SK-N-SH treated with all-trans-retinoic acid at 6 μM for 48 hours (cell line): Measurements from ENCODE around the gene MIER1.
"Not testable (repeated sequence)": the region's sequence is repeated elsewhere in the genome, so short reads cannot be mapped to it uniquely, and the experiment has no call there.

ENCODE experiments used
- ATAC-seq: fragments of 200-7000 bp; cut with Tn5 transposase; 3 replicates; pipeline ENCODE4 v1.9.1; 2020; ENCODE audit warnings: mild to moderate bottlenecking, moderate library complexity
- ARNTL ChIP-seq: fragments of 450-650 bp; formaldehyde crosslinking; IDR thresholded peaks from 2 replicates; pipeline ENCODE4 v1.5.0; 2020; ENCODE audit warnings: low read depth, mild to moderate bottlenecking, moderate library complexity, borderline replicate concordance
- BACH2 ChIP-seq: fragments of 250-450 bp; sonication (Bioruptor Pico); IDR thresholded peaks from 2 replicates; pipeline ENCODE4 v1.9.0; 2021; ENCODE audit warnings: mild to moderate bottlenecking, borderline replicate concordance
- CSDC2 ChIP-seq: fragments of 250-450 bp; sonication (Bioruptor Pico); IDR thresholded peaks from 2 replicates; pipeline ENCODE4 v1.5.0; 2020; ENCODE audit warnings: mild to moderate bottlenecking, moderate library complexity
- ESRRG ChIP-seq: fragments of 250-450 bp; sonication (Bioruptor Pico); IDR thresholded peaks from 2 replicates; pipeline ENCODE4 v1.6.1; 2021; ENCODE audit warnings: mild to moderate bottlenecking
- GLIS3 ChIP-seq: fragments of 250-450 bp; sonication (Bioruptor Pico); IDR thresholded peaks from 2 replicates; pipeline ENCODE4 v1.5.0; 2020; ENCODE audit warnings: mild to moderate bottlenecking, moderate library complexity
- ISL1 ChIP-seq: fragments of 250-450 bp; sonication (Bioruptor Pico); IDR thresholded peaks from 2 replicates; pipeline ENCODE4 v2.1.2; 2022; ENCODE audit warnings: mild to moderate bottlenecking, moderate library complexity
- OSR1 ChIP-seq: fragments of 250-450 bp; sonication (Bioruptor Pico); IDR thresholded peaks from 2 replicates; pipeline ENCODE4 v1.8.0; 2022; ENCODE audit warnings: moderate library complexity, mild to moderate bottlenecking, inconsistent platforms
- PPARA ChIP-seq: fragments of 250-450 bp; sonication (Bioruptor Pico); IDR thresholded peaks from 2 replicates; pipeline ENCODE4 v1.5.0; 2020; ENCODE audit warnings: mild to moderate bottlenecking, borderline replicate concordance
- RARB ChIP-seq: fragments of 250-450 bp; sonication (Bioruptor Pico); IDR thresholded peaks from 2 replicates; pipeline ENCODE4 v1.8.0; 2021; ENCODE audit warnings: mild to moderate bottlenecking, moderate library complexity
- SNAI2 ChIP-seq: fragments of 250-450 bp; sonication (Bioruptor Pico); IDR thresholded peaks from 2 replicates; pipeline ENCODE4 v1.5.0; 2020; ENCODE audit warnings: mild to moderate bottlenecking, moderate library complexity
- TCF4 ChIP-seq: fragments of 250-450 bp; sonication (Bioruptor Pico); IDR thresholded peaks from 2 replicates; pipeline ENCODE4 v1.8.0; 2021; ENCODE audit warnings: mild to moderate bottlenecking, moderate library complexity, borderline replicate concordance
- TOX ChIP-seq: fragments of 250-450 bp; sonication (Bioruptor Pico); IDR thresholded peaks from 2 replicates; pipeline ENCODE4 v1.8.0; 2021; ENCODE audit warnings: mild to moderate bottlenecking, moderate library complexity, borderline replicate concordance
- ZC3H10 ChIP-seq: fragments of 250-450 bp; sonication (Bioruptor Pico); IDR thresholded peaks from 2 replicates; pipeline ENCODE4 v1.5.1; 2021; ENCODE audit warnings: mild to moderate bottlenecking, moderate library complexity
- ZFP3 ChIP-seq: fragments of 250-450 bp; sonication (Bioruptor Pico); IDR thresholded peaks from 2 replicates; pipeline ENCODE4 v1.5.0; 2020; ENCODE audit warnings: mild to moderate bottlenecking, moderate library complexity
- ZFP30 ChIP-seq: fragments of 450-650 bp; formaldehyde crosslinking; IDR thresholded peaks from 2 replicates; pipeline ENCODE4 v1.5.0; 2022; ENCODE audit warnings: mild to moderate bottlenecking, moderate library complexity
- ZNF565 ChIP-seq: fragments of 450-650 bp; formaldehyde crosslinking; conservative IDR thresholded peaks from 2 replicates; pipeline ENCODE4 v1.5.0; 2020; ENCODE audit warnings: low read depth, mild to moderate bottlenecking, moderate library complexity
- ZNF70 ChIP-seq: fragments of 450-650 bp; formaldehyde crosslinking; IDR thresholded peaks from 2 replicates; pipeline ENCODE4 v1.5.0; 2020; ENCODE audit warnings: mild to moderate bottlenecking, moderate library complexity
- ZNF8 ChIP-seq: fragments of 450-650 bp; formaldehyde crosslinking; IDR thresholded peaks from 2 replicates; pipeline ENCODE4 v1.5.0; 2020; ENCODE audit warnings: mild to moderate bottlenecking, moderate library complexity
- TF ChIP-seq, protein P1 (sequence below): fragments of 250-450 bp; sonication (Bioruptor Pico); IDR thresholded peaks from 2 replicates; pipeline ENCODE4 v1.5.1; 2021; ENCODE audit warnings: mild to moderate bottlenecking, moderate library complexity
- TF ChIP-seq, protein P2 (sequence below): fragments of 250-450 bp; sonication (Bioruptor Pico); IDR thresholded peaks from 2 replicates; pipeline ENCODE4 v1.5.1; 2020; ENCODE audit warnings: low read depth, mild to moderate bottlenecking, moderate library complexity
- TF ChIP-seq, protein P3 (sequence below): fragments of 250-450 bp; sonication (Bioruptor Pico); IDR thresholded peaks from 2 replicates; pipeline ENCODE4 v1.8.0; 2020; ENCODE audit warnings: mild to moderate bottlenecking, moderate library complexity, borderline replicate concordance
- TF ChIP-seq, protein P4 (sequence below): fragments of 250-450 bp; sonication (Bioruptor Pico); IDR thresholded peaks from 2 replicates; pipeline ENCODE4 v1.8.0; 2021; ENCODE audit warnings: low read depth, mild to moderate bottlenecking, moderate library complexity, borderline replicate concordance
- TF ChIP-seq, protein P5 (sequence below): fragments of 250-450 bp; sonication (Bioruptor Pico); IDR thresholded peaks from 2 replicates; pipeline ENCODE4 v1.5.0; 2020; ENCODE audit warnings: mild to moderate bottlenecking, moderate library complexity

The MIER1 gene

GRCh38 chr1:66890621-66891020, 34.2 kb upstream of the MIER1 start:
- ATAC-seq, result no peak
- TF ChIP-seq, protein P1, sequence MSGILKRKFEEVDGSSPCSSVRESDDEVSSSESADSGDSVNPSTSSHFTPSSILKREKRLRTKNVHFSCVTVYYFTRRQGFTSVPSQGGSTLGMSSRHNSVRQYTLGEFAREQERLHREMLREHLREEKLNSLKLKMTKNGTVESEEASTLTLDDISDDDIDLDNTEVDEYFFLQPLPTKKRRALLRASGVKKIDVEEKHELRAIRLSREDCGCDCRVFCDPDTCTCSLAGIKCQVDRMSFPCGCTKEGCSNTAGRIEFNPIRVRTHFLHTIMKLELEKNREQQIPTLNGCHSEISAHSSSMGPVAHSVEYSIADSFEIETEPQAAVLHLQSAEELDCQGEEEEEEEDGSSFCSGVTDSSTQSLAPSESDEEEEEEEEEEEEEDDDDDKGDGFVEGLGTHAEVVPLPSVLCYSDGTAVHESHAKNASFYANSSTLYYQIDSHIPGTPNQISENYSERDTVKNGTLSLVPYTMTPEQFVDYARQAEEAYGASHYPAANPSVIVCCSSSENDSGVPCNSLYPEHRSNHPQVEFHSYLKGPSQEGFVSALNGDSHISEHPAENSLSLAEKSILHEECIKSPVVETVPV (CRISPR knock-in tag), result no peak
- TF ChIP-seq CSDC2 (CRISPR knock-in tag) (no peak), ZFP3 (CRISPR knock-in tag) (no peak), ARNTL (CRISPR knock-in tag) (no peak), RARB (CRISPR knock-in tag) (no peak), ESRRG (CRISPR knock-in tag) (no peak), TCF4 (CRISPR knock-in tag) (no peak), ZFP30 (no peak), TOX (CRISPR knock-in tag) (no peak), ZNF8 (CRISPR knock-in tag) (no peak), ZC3H10 (CRISPR knock-in tag) (no peak), GLIS3 (CRISPR knock-in tag) (no peak), ZNF70 (CRISPR knock-in tag) (no peak), BACH2 (CRISPR knock-in tag) (no peak), ZNF565 (CRISPR knock-in tag) (no peak)
- TF ChIP-seq, protein P2, sequence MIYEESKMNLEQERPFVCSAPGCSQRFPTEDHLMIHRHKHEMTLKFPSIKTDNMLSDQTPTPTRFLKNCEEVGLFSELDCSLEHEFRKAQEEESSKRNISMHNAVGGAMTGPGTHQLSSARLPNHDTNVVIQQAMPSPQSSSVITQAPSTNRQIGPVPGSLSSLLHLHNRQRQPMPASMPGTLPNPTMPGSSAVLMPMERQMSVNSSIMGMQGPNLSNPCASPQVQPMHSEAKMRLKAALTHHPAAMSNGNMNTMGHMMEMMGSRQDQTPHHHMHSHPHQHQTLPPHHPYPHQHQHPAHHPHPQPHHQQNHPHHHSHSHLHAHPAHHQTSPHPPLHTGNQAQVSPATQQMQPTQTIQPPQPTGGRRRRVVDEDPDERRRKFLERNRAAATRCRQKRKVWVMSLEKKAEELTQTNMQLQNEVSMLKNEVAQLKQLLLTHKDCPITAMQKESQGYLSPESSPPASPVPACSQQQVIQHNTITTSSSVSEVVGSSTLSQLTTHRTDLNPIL (CRISPR knock-in tag), result no peak
- TF ChIP-seq, protein P3, sequence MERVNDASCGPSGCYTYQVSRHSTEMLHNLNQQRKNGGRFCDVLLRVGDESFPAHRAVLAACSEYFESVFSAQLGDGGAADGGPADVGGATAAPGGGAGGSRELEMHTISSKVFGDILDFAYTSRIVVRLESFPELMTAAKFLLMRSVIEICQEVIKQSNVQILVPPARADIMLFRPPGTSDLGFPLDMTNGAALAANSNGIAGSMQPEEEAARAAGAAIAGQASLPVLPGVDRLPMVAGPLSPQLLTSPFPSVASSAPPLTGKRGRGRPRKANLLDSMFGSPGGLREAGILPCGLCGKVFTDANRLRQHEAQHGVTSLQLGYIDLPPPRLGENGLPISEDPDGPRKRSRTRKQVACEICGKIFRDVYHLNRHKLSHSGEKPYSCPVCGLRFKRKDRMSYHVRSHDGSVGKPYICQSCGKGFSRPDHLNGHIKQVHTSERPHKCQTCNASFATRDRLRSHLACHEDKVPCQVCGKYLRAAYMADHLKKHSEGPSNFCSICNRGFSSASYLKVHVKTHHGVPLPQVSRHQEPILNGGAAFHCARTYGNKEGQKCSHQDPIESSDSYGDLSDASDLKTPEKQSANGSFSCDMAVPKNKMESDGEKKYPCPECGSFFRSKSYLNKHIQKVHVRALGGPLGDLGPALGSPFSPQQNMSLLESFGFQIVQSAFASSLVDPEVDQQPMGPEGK (CRISPR knock-in tag), result no peak
- TF ChIP-seq, protein P4, sequence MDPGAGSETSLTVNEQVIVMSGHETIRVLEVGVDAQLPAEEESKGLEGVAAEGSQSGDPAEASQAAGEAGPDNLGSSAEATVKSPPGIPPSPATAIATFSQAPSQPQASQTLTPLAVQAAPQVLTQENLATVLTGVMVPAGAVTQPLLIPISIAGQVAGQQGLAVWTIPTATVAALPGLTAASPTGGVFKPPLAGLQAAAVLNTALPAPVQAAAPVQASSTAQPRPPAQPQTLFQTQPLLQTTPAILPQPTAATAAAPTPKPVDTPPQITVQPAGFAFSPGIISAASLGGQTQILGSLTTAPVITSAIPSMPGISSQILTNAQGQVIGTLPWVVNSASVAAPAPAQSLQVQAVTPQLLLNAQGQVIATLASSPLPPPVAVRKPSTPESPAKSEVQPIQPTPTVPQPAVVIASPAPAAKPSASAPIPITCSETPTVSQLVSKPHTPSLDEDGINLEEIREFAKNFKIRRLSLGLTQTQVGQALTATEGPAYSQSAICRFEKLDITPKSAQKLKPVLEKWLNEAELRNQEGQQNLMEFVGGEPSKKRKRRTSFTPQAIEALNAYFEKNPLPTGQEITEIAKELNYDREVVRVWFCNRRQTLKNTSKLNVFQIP (CRISPR knock-in tag), result no peak
- TF ChIP-seq, protein P5, sequence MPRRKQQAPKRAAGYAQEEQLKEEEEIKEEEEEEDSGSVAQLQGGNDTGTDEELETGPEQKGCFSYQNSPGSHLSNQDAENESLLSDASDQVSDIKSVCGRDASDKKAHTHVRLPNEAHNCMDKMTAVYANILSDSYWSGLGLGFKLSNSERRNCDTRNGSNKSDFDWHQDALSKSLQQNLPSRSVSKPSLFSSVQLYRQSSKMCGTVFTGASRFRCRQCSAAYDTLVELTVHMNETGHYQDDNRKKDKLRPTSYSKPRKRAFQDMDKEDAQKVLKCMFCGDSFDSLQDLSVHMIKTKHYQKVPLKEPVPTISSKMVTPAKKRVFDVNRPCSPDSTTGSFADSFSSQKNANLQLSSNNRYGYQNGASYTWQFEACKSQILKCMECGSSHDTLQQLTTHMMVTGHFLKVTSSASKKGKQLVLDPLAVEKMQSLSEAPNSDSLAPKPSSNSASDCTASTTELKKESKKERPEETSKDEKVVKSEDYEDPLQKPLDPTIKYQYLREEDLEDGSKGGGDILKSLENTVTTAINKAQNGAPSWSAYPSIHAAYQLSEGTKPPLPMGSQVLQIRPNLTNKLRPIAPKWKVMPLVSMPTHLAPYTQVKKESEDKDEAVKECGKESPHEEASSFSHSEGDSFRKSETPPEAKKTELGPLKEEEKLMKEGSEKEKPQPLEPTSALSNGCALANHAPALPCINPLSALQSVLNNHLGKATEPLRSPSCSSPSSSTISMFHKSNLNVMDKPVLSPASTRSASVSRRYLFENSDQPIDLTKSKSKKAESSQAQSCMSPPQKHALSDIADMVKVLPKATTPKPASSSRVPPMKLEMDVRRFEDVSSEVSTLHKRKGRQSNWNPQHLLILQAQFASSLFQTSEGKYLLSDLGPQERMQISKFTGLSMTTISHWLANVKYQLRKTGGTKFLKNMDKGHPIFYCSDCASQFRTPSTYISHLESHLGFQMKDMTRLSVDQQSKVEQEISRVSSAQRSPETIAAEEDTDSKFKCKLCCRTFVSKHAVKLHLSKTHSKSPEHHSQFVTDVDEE (CRISPR knock-in tag), result no peak

DNA sequence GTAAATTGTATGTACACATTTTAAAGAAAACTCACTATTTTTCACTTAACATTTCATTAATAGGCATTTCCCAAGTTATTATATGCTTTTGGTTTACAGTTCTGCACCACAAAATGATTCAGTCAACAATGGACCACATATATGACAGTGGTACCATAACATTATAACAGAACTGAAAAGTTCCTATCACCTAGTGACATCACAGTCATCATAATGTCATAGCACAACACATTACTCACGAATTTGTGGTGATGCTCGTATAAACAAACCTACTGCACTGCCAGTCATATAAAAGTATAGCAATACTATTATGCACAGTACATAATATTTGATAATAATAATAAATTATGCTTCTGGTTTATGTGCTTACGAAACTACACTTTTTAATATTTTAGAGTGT, 31.1 kb upstream of the MIER1 start:
- no peak for TF ChIP-seq ZFP3 (CRISPR knock-in tag)
- TF ChIP-seq, all 23 proteins: peak for 0
- ATAC-seq, result no peak

- not testable (repeated sequence) for ATAC-seq
Measured at GRCh38 chr1:66915203-66915602, 9.6 kb upstream of the MIER1 start.

DNA sequence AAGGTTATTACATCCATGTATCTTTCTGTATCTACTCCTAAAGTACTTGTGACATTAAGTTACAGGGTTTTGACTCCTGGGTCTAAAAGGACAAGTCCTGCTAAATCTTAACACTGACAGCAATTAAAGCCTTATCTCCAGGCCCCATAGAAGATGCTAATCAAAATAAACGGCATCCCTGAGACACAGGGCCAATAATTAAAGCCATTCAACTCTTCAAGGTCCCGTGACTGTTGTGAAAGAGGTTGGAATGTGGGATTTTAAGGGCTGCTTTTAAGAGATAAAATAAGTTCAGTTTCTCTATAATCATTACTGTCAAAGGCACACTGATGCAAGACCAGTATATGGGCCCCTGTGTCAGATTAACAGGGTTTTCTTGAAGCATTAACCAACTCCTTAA, 8.5 kb upstream of the MIER1 start:
- no peak for ATAC-seq
- no peak for TF ChIP-seq ZNF70 (CRISPR knock-in tag)
- no peak for TF ChIP-seq OSR1 (CRISPR knock-in tag)
- TF ChIP-seq ZNF8 (CRISPR knock-in tag), result no peak
- TF ChIP-seq RARB (CRISPR knock-in tag), result no peak
- peak; percentile 84 for TF ChIP-seq TCF4 (CRISPR knock-in tag)
- TF ChIP-seq PPARA, result no peak
- no peak for TF ChIP-seq BACH2 (CRISPR knock-in tag)
- TF ChIP-seq, protein P1 (CRISPR knock-in tag), result 0 out of 2 replicates have a peak, but pooled peaks have one; percentile 39
- TF ChIP-seq ISL1 (CRISPR knock-in tag), result peak; percentile 85
- TF ChIP-seq ZFP3 (CRISPR knock-in tag), result no peak
- TF ChIP-seq ZNF565 (CRISPR knock-in tag), result no peak
- no peak for TF ChIP-seq ZFP30
- no peak for TF ChIP-seq ARNTL (CRISPR knock-in tag)
- TF ChIP-seq, protein P4 (CRISPR knock-in tag), result no peak
- no peak for TF ChIP-seq SNAI2 (CRISPR knock-in tag)
- TF ChIP-seq GLIS3 (CRISPR knock-in tag), result no peak
